H9 (cell line): Measurements from ENCODE around the gene KCNG2. TPM values are rescaled to one million over a fixed set of nuclear protein-coding genes. Genes with fewer than 3 reads are reported as not detected.

Source experiments
- DNase-seq: peaks from one replicate; pipeline ENCODE4 v3.0.0-alpha.2; 2017
- H2AFZ ChIP-seq: one replicate; pipeline ENCODE4 v1.6.1; 2013; ENCODE audit warnings: mild to moderate bottlenecking, low read length, control low read depth, moderate library complexity
- H2AK5ac ChIP-seq: 2 replicates; pipeline ENCODE4 v1.6.1; 2013; ENCODE audit warnings: low read length, control low read depth, mixed read lengths; ENCODE audit not compliant: insufficient read length
- H2BK120ac ChIP-seq: one replicate; pipeline ENCODE4 v1.6.1; 2013; ENCODE audit warnings: low read depth, mild to moderate bottlenecking, low read length, control low read depth, inconsistent platforms; ENCODE audit not compliant: poor library complexity, severe bottlenecking
- H2BK12ac ChIP-seq: 2 replicates; pipeline ENCODE4 v1.6.1; 2013; ENCODE audit warnings: low read length, control low read depth, mixed read lengths, low read depth; ENCODE audit not compliant: insufficient read length
- H2BK15ac ChIP-seq: 2 replicates; pipeline ENCODE4 v1.6.1; 2013; ENCODE audit warnings: low read depth, low read length, control low read depth
- H2BK20ac ChIP-seq: one replicate; pipeline ENCODE4 v1.6.1; 2013; ENCODE audit warnings: low read depth, mild to moderate bottlenecking, low read length, control low read depth, inconsistent platforms; ENCODE audit not compliant: poor library complexity, severe bottlenecking
- H2BK5ac ChIP-seq: 2 replicates; pipeline ENCODE4 v1.6.1; 2013; ENCODE audit warnings: low read length, control low read depth, mixed read lengths; ENCODE audit not compliant: insufficient read length
- H3K14ac ChIP-seq: 2 replicates; pipeline ENCODE4 v1.6.1; 2013; ENCODE audit warnings: low read length, control low read depth; ENCODE audit not compliant: insufficient read depth
- H3K18ac ChIP-seq: 2 replicates; pipeline ENCODE4 v1.6.1; 2013; ENCODE audit warnings: low read depth, mild to moderate bottlenecking, mixed read lengths, low read length, control low read depth; ENCODE audit not compliant: insufficient read length
- H3K23ac ChIP-seq: 2 replicates; pipeline ENCODE4 v1.6.1; 2013; ENCODE audit warnings: low read length, control low read depth, mixed read lengths, low read depth; ENCODE audit not compliant: insufficient read length
- H3K23me2 ChIP-seq: 2 replicates; pipeline ENCODE4 v1.6.1; 2013; ENCODE audit warnings: low read depth, mild to moderate bottlenecking, mixed read lengths, low read length, control low read depth; ENCODE audit not compliant: insufficient read length, poor library complexity, severe bottlenecking
- H3K27ac ChIP-seq: 2 replicates; pipeline ENCODE4 v1.5.1; 2013; ENCODE audit warnings: low read length, control low read depth, mixed read lengths, low read depth; ENCODE audit not compliant: insufficient read length
- H3K27me3 ChIP-seq: 2 replicates; pipeline ENCODE4 v1.6.1; 2013; ENCODE audit warnings: low read length, control low read depth, inconsistent platforms; ENCODE audit not compliant: insufficient read depth
- H3K4ac ChIP-seq: 2 replicates; pipeline ENCODE4 v1.6.1; 2013; ENCODE audit warnings: low read depth, mild to moderate bottlenecking, control low read depth, inconsistent platforms, low read length, moderate library complexity
- H3K4me1 ChIP-seq: 2 replicates; pipeline ENCODE4 v1.6.1; 2013; ENCODE audit warnings: low read length, control low read depth, inconsistent platforms; ENCODE audit not compliant: insufficient read depth
- H3K4me2 ChIP-seq: 2 replicates; pipeline ENCODE4 v1.6.1; 2013; ENCODE audit warnings: low read length, control low read depth, mixed read lengths; ENCODE audit not compliant: insufficient read length, insufficient read depth
- H3K56ac ChIP-seq: 2 replicates; pipeline ENCODE4 v1.6.1; 2013; ENCODE audit warnings: low read depth, mild to moderate bottlenecking, mixed read lengths, low read length, control low read depth; ENCODE audit not compliant: insufficient read length
- H3K79me1 ChIP-seq: 2 replicates; pipeline ENCODE4 v1.6.1; 2013; ENCODE audit warnings: low read depth, mild to moderate bottlenecking, moderate library complexity, low read length, control low read depth, inconsistent platforms; ENCODE audit not compliant: insufficient read depth, poor library complexity, severe bottlenecking
- H3K79me2 ChIP-seq: 2 replicates; pipeline ENCODE4 v1.6.1; 2013; ENCODE audit warnings: low read length, control low read depth, inconsistent platforms; ENCODE audit not compliant: insufficient read depth
- H3K9ac ChIP-seq: 2 replicates; pipeline ENCODE4 v1.6.1; 2013; ENCODE audit warnings: low read length, control low read depth, mixed read lengths; ENCODE audit not compliant: insufficient read length; ENCODE audit errors: extremely low read depth
- H3K9me3 ChIP-seq: one replicate; pipeline ENCODE4 v1.6.1; 2013; ENCODE audit warnings: low read depth, low read length, inconsistent platforms; ENCODE audit not compliant: control insufficient read depth
- H3T11ph ChIP-seq: one replicate; pipeline ENCODE4 v1.6.1; 2013; ENCODE audit warnings: mild to moderate bottlenecking, low read length, control low read depth, inconsistent platforms
- H4K20me1 ChIP-seq: one replicate; pipeline ENCODE4 v1.6.1; 2013; ENCODE audit not compliant: control insufficient read depth, insufficient read length, insufficient read depth
- H4K5ac ChIP-seq: 2 replicates; pipeline ENCODE4 v1.6.1; 2013; ENCODE audit warnings: low read depth, mild to moderate bottlenecking, mixed read lengths, low read length, control low read depth; ENCODE audit not compliant: insufficient read length
- H4K8ac ChIP-seq: replicated peaks from 2 replicates; pipeline ENCODE4 v1.6.1; 2013; ENCODE audit warnings: low read length, control low read depth, mixed read lengths, low read depth; ENCODE audit not compliant: insufficient read length
- H4K91ac ChIP-seq: 2 replicates; pipeline ENCODE4 v1.6.1; 2013; ENCODE audit warnings: low read depth, mild to moderate bottlenecking, moderate library complexity, mixed read lengths, low read length, control low read depth; ENCODE audit not compliant: insufficient read length
- H3K27ac Mint-ChIP-seq, 3 experiments: 2 replicates in 2 of 3; 3 replicates in 1 of 3; pipeline ENCODE4 v1.8.0; 2020 to 2021; ENCODE audit warnings: mixed read lengths in 3 of 3, mild to moderate bottlenecking in 1 of 3, moderate library complexity in 1 of 3
- H3K27me3 Mint-ChIP-seq: 2 replicates; pipeline ENCODE4 v1.8.0; 2021; ENCODE audit warnings: low read depth, mild to moderate bottlenecking, moderate library complexity, mixed read lengths
- H3K36me3 Mint-ChIP-seq, 3 experiments: 2 replicates in 2 of 3; 3 replicates in 1 of 3; pipeline ENCODE4 v1.8.0; 2020 to 2021; ENCODE audit warnings: low read depth in 3 of 3, mixed read lengths in 3 of 3; ENCODE audit not compliant: insufficient read depth in 1 of 3
- H3K4me1 Mint-ChIP-seq, 2 experiments: 2 replicates each; pipeline ENCODE4 v1.8.0; 2020; ENCODE audit warnings: mixed read lengths in 2 of 2
- H3K4me3 Mint-ChIP-seq, 2 experiments: 2 replicates in 1 of 2; 3 replicates in 1 of 2; pipeline ENCODE4 v1.8.0; 2020 to 2021; ENCODE audit warnings: mild to moderate bottlenecking in 2 of 2, mixed read lengths in 2 of 2, moderate library complexity in 1 of 2
- H3K9me3 Mint-ChIP-seq, 2 experiments: 2 replicates in 1 of 2; 3 replicates in 1 of 2; pipeline ENCODE4 v1.8.0; 2020; ENCODE audit warnings: mild to moderate bottlenecking in 2 of 2, mixed read lengths in 2 of 2, moderate library complexity in 1 of 2
- WGBS: extraction: QIAGEN DNeasy Blood & Tissue Kit; methylation state at CpG from one replicate; pipeline ENCODE4 v1.1.7; 2013; ENCODE audit warnings: missing lambda C conversion rate, low lambda C conversion rate, mixed read lengths; ENCODE audit not compliant: insufficient read length; ENCODE audit errors: extremely low coverage; 5-methylcytosine and 5-hydroxymethylcytosine counted together
- total RNA-seq: library from RNA; stranded (reverse); gene quantifications from 2 replicates; pipeline ENCODE4 v1.2.1, GENCODE V29; 2021
- TF ChIP-seq, protein P1 (sequence below): fragments of 200-600 bp; sonication (generic); conservative IDR thresholded peaks from 3 replicates; pipeline ENCODE4 v1.8.0; 2021; ENCODE audit warnings: antibody characterized with exemption, mild to moderate bottlenecking

KCNG2 gene
- total RNA-seq, 1 experiment from 2014 or later = 0.15 TPM

DNA sequence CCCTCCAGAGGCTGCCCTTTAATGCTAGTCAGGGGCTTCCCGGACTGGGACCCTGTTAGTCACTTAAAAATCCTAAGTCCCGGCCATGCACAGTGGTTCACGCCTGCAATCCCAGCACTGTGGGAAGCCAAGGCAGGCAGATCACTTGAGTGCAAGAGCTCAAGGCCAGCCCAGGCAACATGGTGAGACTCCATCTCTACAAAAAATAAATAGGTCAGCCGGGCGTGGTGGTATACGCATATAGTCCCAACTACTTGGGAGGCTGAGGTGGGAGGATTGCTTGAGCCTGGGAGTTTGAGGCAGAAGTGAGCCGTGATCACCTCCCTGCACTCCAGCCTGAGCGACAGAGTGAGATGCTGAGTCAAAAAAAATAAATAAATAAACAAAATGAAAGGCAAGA, 17.2 kb upstream of the KCNG2 start:
- Mint-ChIP-seq H3K27me3 (peaks cover 45% of the 10 kb centered on the region), H3K9me3 (0 out of 5 replicates have a peak, but pooled peaks cover 0 to 6% of the 10 kb centered on the region in 2 experiments), H3K36me3 (no peaks in the 10 kb centered on the region), H3K4me1 (no peaks in the 10 kb centered on the region), H3K4me3 (no peak overlapping the region), H3K27ac (no peak overlapping the region)
- no peak overlapping the region for H3K4ac ChIP-seq
- no peak overlapping the region for H2BK5ac ChIP-seq
- H3K56ac ChIP-seq = no peak overlapping the region
- no peak overlapping the region for H3K14ac ChIP-seq
- H2BK120ac ChIP-seq = no peak overlapping the region
- no peak overlapping the region for H3K9ac ChIP-seq
- H3K23ac ChIP-seq = no peak overlapping the region
- no peaks in the 10 kb centered on the region for H3K23me2 ChIP-seq
- H4K8ac ChIP-seq = no peak overlapping the region
- no peak overlapping the region for H3T11ph ChIP-seq
- no peak overlapping the region for H3K27ac ChIP-seq
- no peak overlapping the region for H4K91ac ChIP-seq
- H4K20me1 ChIP-seq = no peaks in the 10 kb centered on the region
- DNase-seq = no peak
- H2AK5ac ChIP-seq = no peak overlapping the region
- H3K79me2 ChIP-seq = no peaks in the 10 kb centered on the region
- H3K4me2 ChIP-seq = no peak overlapping the region
- no peaks in the 10 kb centered on the region for H3K4me1 ChIP-seq
- WGBS = no CpG with 5 or more reads among the region's 8 CpGs
- H2BK12ac ChIP-seq = no peak overlapping the region
- no peak overlapping the region for H4K5ac ChIP-seq
- no peaks in the 10 kb centered on the region for H3K9me3 ChIP-seq
- H3K18ac ChIP-seq = no peak overlapping the region
- H2AFZ ChIP-seq = no peak overlapping the region
- H3K79me1 ChIP-seq = no peaks in the 10 kb centered on the region
- TF ChIP-seq, protein P1, sequence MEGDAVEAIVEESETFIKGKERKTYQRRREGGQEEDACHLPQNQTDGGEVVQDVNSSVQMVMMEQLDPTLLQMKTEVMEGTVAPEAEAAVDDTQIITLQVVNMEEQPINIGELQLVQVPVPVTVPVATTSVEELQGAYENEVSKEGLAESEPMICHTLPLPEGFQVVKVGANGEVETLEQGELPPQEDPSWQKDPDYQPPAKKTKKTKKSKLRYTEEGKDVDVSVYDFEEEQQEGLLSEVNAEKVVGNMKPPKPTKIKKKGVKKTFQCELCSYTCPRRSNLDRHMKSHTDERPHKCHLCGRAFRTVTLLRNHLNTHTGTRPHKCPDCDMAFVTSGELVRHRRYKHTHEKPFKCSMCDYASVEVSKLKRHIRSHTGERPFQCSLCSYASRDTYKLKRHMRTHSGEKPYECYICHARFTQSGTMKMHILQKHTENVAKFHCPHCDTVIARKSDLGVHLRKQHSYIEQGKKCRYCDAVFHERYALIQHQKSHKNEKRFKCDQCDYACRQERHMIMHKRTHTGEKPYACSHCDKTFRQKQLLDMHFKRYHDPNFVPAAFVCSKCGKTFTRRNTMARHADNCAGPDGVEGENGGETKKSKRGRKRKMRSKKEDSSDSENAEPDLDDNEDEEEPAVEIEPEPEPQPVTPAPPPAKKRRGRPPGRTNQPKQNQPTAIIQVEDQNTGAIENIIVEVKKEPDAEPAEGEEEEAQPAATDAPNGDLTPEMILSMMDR = no peak
- H2BK20ac ChIP-seq = no peak overlapping the region
- no peaks in the 10 kb centered on the region; the same call in 1 of the 2 replicates for H3K27me3 ChIP-seq
- H2BK15ac ChIP-seq = no peak overlapping the region
